Rectal smooth muscle tissue (tissue), 1 donor: Measurements from ENCODE around the gene NUCB1.
"Not testable (repeated sequence)": the region's sequence is repeated elsewhere in the genome, so short reads cannot be mapped to it uniquely, and the experiment has no call there.

Experiments used
- H3K27ac ChIP-seq: one replicate; pipeline ENCODE4 v1.7.0; 2013; ENCODE audit warnings: low read depth, low read length, inconsistent platforms
- H3K27me3 ChIP-seq: one replicate; pipeline ENCODE4 v1.7.0; 2013; ENCODE audit warnings: low read length; ENCODE audit not compliant: control insufficient read depth, insufficient read depth
- H3K36me3 ChIP-seq: one replicate; pipeline ENCODE4 v1.7.0; 2013; ENCODE audit warnings: low read length; ENCODE audit not compliant: control insufficient read depth, insufficient read depth
- H3K4me1 ChIP-seq: one replicate; pipeline ENCODE4 v1.7.0; 2013; ENCODE audit warnings: low read length; ENCODE audit not compliant: control insufficient read depth, insufficient read depth
- H3K4me3 ChIP-seq: one replicate; pipeline ENCODE4 v1.7.0; 2013; ENCODE audit warnings: low read length
- H3K9ac ChIP-seq: one replicate; pipeline ENCODE4 v1.7.0; 2013; ENCODE audit warnings: low read length

Gene NUCB1

DNA sequence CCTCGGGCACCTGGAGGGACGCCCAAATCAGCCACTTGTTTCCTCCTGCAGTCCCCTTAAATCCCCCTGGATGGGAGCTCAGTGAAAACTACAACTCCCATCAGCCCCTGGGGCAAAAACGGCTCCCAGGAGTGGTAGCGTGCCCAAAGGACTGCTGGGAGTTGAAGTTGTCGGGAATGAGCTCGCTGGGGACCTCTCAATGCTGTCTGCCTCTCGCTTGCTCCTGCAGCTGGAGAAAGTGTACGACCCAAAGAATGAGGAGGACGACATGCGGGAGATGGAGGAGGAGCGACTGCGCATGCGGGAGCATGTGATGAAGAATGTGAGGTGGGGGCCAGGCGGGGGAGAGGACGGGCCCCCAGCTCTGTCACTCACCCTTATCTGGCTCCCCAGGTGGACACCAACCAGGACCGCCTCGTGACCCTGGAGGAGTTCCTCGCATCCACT is 18.7 kb downstream of the NUCB1 start:
- Histone ChIP-seq H3K36me3 (peaks cover 21% of the 10 kb centered on the region), H3K27me3 (no peaks in the 10 kb centered on the region), H3K4me1 (no peaks in the 10 kb centered on the region), H3K4me3 (no peak overlapping the region), H3K9ac (no peak overlapping the region), H3K27ac (no peak overlapping the region)

GRCh38 chr19:48919271-48919670 is 19.2 kb downstream of the NUCB1 start:
- H3K36me3 ChIP-seq, result peaks cover 18% of the 10 kb centered on the region
- not testable (repeated sequence) for H3K4me1 ChIP-seq, H3K27me3 ChIP-seq, H3K4me3 ChIP-seq, H3K9ac ChIP-seq, H3K27ac ChIP-seq

DNA sequence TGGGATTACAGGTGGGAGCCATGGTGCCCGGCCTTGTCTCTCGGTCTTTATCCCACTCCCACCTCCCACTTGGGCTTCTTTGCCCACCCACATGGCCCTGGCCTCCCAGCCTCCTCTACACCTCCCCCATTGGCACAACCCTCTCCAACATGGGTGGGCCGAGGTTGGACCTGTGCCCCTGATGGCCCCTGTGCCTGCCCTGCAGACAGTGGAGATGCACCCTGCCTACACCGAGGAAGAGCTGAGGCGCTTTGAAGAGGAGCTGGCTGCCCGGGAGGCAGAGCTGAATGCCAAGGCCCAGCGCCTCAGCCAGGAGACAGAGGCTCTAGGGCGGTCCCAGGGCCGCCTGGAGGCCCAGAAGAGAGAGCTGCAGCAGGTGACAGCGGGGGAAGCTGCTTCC is 20.8 kb downstream of the NUCB1 start:
- no peaks in the 10 kb centered on the region for H3K4me1 ChIP-seq
- H3K36me3 ChIP-seq, result peaks cover 15% of the 10 kb centered on the region
- no peak overlapping the region for H3K4me3 ChIP-seq
- H3K9ac ChIP-seq, result no peak overlapping the region
- no peaks in the 10 kb centered on the region for H3K27me3 ChIP-seq
- no peak overlapping the region for H3K27ac ChIP-seq

GRCh38 chr19:48921721-48922500 is 21.8 kb downstream of the NUCB1 start:
- Histone ChIP-seq H3K27ac (no peak overlapping the region), H3K36me3 (peaks cover 15% of the 10 kb centered on the region), H3K9ac (no peak overlapping the region), H3K4me1 (no peaks in the 10 kb centered on the region), H3K4me3 (no peak overlapping the region), H3K27me3 (no peaks in the 10 kb centered on the region)

GRCh38 chr19:48922548-48923490 is 22.7 kb downstream of the NUCB1 start:
- no peaks in the 10 kb centered on the region for H3K4me1 ChIP-seq
- H3K9ac ChIP-seq, result no peak overlapping the region
- no peaks in the 10 kb centered on the region for H3K27me3 ChIP-seq
- H3K36me3 ChIP-seq, result peaks cover 15% of the 10 kb centered on the region
- H3K27ac ChIP-seq, result no peak overlapping the region
- no peak overlapping the region for H3K4me3 ChIP-seq

- Histone ChIP-seq H3K27me3 (no peaks in the 10 kb centered on the region), H3K4me1 (no peaks in the 10 kb centered on the region), H3K36me3 (peaks cover 6% of the 10 kb centered on the region), H3K27ac (no peak overlapping the region), H3K4me3 (no peak overlapping the region), H3K9ac (no peak overlapping the region)
These were observed 25.2 kb downstream of the NUCB1 start for GRCh38 chr19:48925240-48925843.

GRCh38 chr19:48925890-48926289 is 25.8 kb downstream of the NUCB1 start:
- not testable (repeated sequence) for H3K9ac ChIP-seq, H3K36me3 ChIP-seq, H3K27me3 ChIP-seq, H3K27ac ChIP-seq, H3K4me1 ChIP-seq, H3K4me3 ChIP-seq

- Histone ChIP-seq H3K27me3 (no peaks in the 10 kb centered on the region), H3K27ac (no peak overlapping the region), H3K9ac (no peak overlapping the region), H3K4me3 (peak overlapping the region; percentile 32), H3K36me3 (no peaks in the 10 kb centered on the region), H3K4me1 (no peaks in the 10 kb centered on the region)
These were observed 26.8 kb downstream of the NUCB1 start for GRCh38 chr19:48926909-48927308.

GRCh38 chr19:48927692-48928091 is 27.6 kb downstream of the NUCB1 start:
- not testable (repeated sequence) for H3K27ac ChIP-seq, H3K4me3 ChIP-seq, H3K27me3 ChIP-seq, H3K36me3 ChIP-seq, H3K4me1 ChIP-seq, H3K9ac ChIP-seq

- Histone ChIP-seq H3K27ac (no peak overlapping the region), H3K36me3 (no peaks in the 10 kb centered on the region), H3K9ac (no peak overlapping the region), H3K27me3 (no peaks in the 10 kb centered on the region), H3K4me3 (no peak overlapping the region), H3K4me1 (peaks cover 2% of the 10 kb centered on the region)
These were observed 28.3 kb downstream of the NUCB1 start for GRCh38 chr19:48928164-48929025.

DNA sequence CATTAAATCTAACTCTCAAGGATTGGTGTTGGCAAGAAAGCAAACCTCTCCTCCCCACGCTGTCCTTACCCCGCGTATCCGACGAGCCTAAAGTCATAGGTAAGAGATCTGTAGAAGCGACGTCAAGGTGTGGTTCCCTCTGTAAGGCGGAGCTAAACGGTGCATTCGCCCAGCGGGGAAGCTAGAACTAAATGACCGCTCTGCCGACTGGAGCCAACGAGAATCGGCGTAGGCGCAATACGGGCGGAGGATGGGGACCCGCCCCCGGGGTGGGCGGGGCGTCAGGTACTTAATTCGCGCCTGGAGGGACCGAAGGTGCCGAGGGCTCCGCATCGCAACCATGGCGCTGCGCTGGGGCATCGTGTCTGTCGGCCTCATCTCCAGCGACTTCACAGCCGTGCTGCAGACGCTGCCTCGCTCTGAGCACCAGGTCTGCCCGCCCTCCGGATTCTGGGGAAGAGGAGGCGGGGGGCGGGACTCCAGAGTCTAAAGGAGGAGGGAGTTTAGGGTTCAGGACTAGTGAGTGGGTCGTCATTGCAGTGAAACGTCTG is 33.3 kb downstream of the NUCB1 start, which contains the start of gene DHDH:
TSS of gene DHDH (plus strand) at position 318 of the 551 bp plus-strand sequence. CDS start at position 341, 23 bp downstream.
- peak within 1 kb of the TSS; percentile 44 for H3K4me3 ChIP-seq
- H3K27me3 ChIP-seq, result no peaks in the 10 kb centered on the region
- no peak within 1 kb of the TSS for H3K9ac ChIP-seq
- no peak within 1 kb of the TSS for H3K27ac ChIP-seq
- peaks cover 2% of the 10 kb centered on the region for H3K4me1 ChIP-seq
- H3K36me3 ChIP-seq, result no peaks in the 10 kb centered on the region
